HG02981 (cell line): ENCODE results near the gene PRH1.

ENCODE experiments used
- ATAC-seq: cut with Tn5 transposase; IDR thresholded peaks from one replicate; pipeline ENCODE4 v1.9.1; 2021; ENCODE audit warnings: mild to moderate bottlenecking, moderate library complexity; ENCODE audit not compliant: unreplicated experiment

The PRH1 gene

GRCh38 chr12:10842862-10843261, 41.2 kb downstream of the PRH1 start:
- no peak for ATAC-seq

DNA sequence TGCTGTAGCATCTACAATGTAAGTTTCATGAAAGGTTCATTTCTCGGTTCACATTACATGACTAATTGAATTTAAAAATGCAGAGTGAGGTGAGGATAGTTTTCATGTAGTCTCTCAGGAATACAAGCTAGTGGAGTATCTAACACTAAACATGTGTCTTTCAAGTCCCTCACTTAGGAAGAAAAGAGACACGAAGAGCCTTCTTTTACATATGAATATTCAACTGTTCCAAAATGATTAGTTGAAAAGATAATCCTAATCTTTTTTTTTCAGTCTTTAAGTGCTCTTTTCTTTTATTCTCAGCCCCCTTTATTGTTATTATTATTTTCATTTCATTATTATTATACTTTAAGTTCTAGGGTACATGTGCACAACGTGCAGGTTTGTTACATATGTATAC, 45.6 kb downstream of the PRH1 start:
- no peak for ATAC-seq
